HepG2 (cell line): ENCODE data around the gene IGLL1. TPM values are rescaled to one million over a fixed set of nuclear protein-coding genes. Genes with fewer than 3 reads are reported as not detected.

Experiments used
- ATAC-seq: fragments of 200-7000 bp; cut with Tn5 transposase; 3 replicates; pipeline ENCODE4 v1.9.1; 2020; ENCODE audit warnings: mild to moderate bottlenecking, moderate library complexity
- BruUV-seq: library from RNA; stranded (reverse); fragments of 400-500 nt; replicated peaks from 2 replicates; lab custom pipeline; 2021; lab: Mats Ljungman, UMichigan
- CTCF ChIA-PET: fragments of 300-600 bp; formaldehyde crosslinking; extraction: SDS; loops from one replicate; lab custom pipeline; 2021; ENCODE audit warnings: low total read pairs, inconsistent platforms, low intra/inter-chr PET ratio; lab: Yijun Ruan, JAX
- POLR2A ChIA-PET: fragments of 350-600 bp; sonication (Branson Sonifier 250); formaldehyde crosslinking; loops from one replicate; lab custom pipeline; 2020; ENCODE audit warnings: antibody characterized with exemption, inconsistent platforms; lab: Yijun Ruan, JAX
- DNase-seq: peaks from one replicate; pipeline ENCODE4 v3.0.0-alpha.2; 2015; ENCODE audit warnings: low spot score
- FAIRE-seq: peaks from 3 replicates; lab custom pipeline; 2011; peaks lifted over from hg19 to GRCh38; lab: Jason Lieb, UNC
- H2AFZ ChIP-seq: one replicate; pipeline ENCODE4 v1.6.1; 2011; ENCODE audit warnings: low read length, inconsistent platforms
- H3K27ac ChIP-seq: fragments of 300-600 bp; 3 replicates; pipeline ENCODE4 v1.8.0; 2011; ENCODE audit warnings: mixed run types, mild to moderate bottlenecking, mixed read lengths, low read length, inconsistent platforms; ENCODE audit not compliant: insufficient read depth; ENCODE audit errors: extremely low read length
- H3K27me3 ChIP-seq, 2 experiments: fragments of 200-600 bp in 1 of 2; 2 replicates in 1 of 2; 3 replicates in 1 of 2; pipeline versions ENCODE4 v1.6.0 to v1.8.0; 2011; ENCODE audit warnings: low read length in 2 of 2, mild to moderate bottlenecking in 2 of 2, moderate library complexity in 2 of 2, inconsistent platforms in 1 of 2; ENCODE audit not compliant: insufficient read depth in 2 of 2, control insufficient read depth in 1 of 2
- H3K36me3 ChIP-seq, 2 experiments: fragments of 200-600 bp in 1 of 2; replicated peaks in 1 of 2; 2 replicates in 1 of 2; 3 replicates in 1 of 2; pipeline versions ENCODE4 v1.5.1 to v1.8.0; 2011; ENCODE audit warnings: low read length in 2 of 2, inconsistent platforms in 1 of 2; ENCODE audit not compliant: insufficient read depth in 2 of 2, control insufficient read depth in 1 of 2
- H3K4me1 ChIP-seq: 2 replicates; pipeline ENCODE4 v1.5.1; 2012; ENCODE audit warnings: low read length, inconsistent platforms; ENCODE audit not compliant: insufficient read depth
- H3K4me2 ChIP-seq: 2 replicates; pipeline ENCODE4 v1.6.0; 2011; ENCODE audit warnings: low read depth, low read length, inconsistent platforms
- H3K4me3 ChIP-seq, 3 experiments: fragments of 200-600 bp in 1 of 3; sonication (generic), shearing (Covaris generic) in 1 of 3; replicated peaks in 1 of 3; 2 replicates each; pipeline ENCODE4 v1.5.1; 2011 to 2016; ENCODE audit warnings: low read length in 3 of 3, inconsistent platforms in 2 of 3, low read depth in 2 of 3, mild to moderate bottlenecking in 2 of 3, control low read depth in 1 of 3, mixed read lengths in 1 of 3; ENCODE audit not compliant: insufficient read depth in 1 of 3
- H3K79me2 ChIP-seq: one replicate; pipeline ENCODE4 v1.6.1; 2011; ENCODE audit warnings: low read length, inconsistent platforms; ENCODE audit not compliant: insufficient read depth
- H3K9ac ChIP-seq: 2 replicates; pipeline ENCODE4 v1.6.0; 2011; ENCODE audit warnings: mild to moderate bottlenecking, low read depth, low read length, inconsistent platforms; ENCODE audit not compliant: insufficient read depth
- H3K9me3 ChIP-seq: 2 replicates; pipeline ENCODE4 v1.5.1; 2012; ENCODE audit warnings: mild to moderate bottlenecking, low read length
- H4K20me1 ChIP-seq: 2 replicates; pipeline ENCODE4 v1.6.0; 2011; ENCODE audit warnings: inconsistent platforms, mild to moderate bottlenecking, low read length, moderate library complexity; ENCODE audit not compliant: insufficient read depth
- JARID2 ChIP-seq: sonication (generic); formaldehyde crosslinking; IDR thresholded peaks from 2 replicates; pipeline ENCODE4 v1.8.1; 2023; ENCODE audit warnings: missing genetic modification reagents, inconsistent platforms; ENCODE audit not compliant: insufficient replicate concordance
- NFYC ChIP-seq: IDR thresholded peaks from 2 replicates; pipeline ENCODE4 v1.6.1; 2016; ENCODE audit warnings: missing genetic modification reagents, missing compliant biosample characterization
- PLRG1 ChIP-seq: fragments of 450-650 bp; conservative IDR thresholded peaks from 2 replicates; pipeline ENCODE4 v1.6.1; 2016
- POLR2G ChIP-seq: fragments of 200-400 bp; formaldehyde crosslinking; IDR thresholded peaks from 2 replicates; pipeline ENCODE4 v1.6.1; 2018; ENCODE audit warnings: mild to moderate bottlenecking, low read depth, low read length, moderate library complexity
- ZIK1 ChIP-seq: sonication (generic); formaldehyde crosslinking; IDR thresholded peaks from 2 replicates; pipeline ENCODE4 v1.5.0; 2020; ENCODE audit warnings: mild to moderate bottlenecking, low read depth, missing genetic modification reagents, borderline replicate concordance
- ZNF224 ChIP-seq: sonication (generic); formaldehyde crosslinking; IDR thresholded peaks from 2 replicates; pipeline ENCODE4 v1.5.0; 2020; ENCODE audit warnings: mild to moderate bottlenecking, missing genetic modification reagents
- ZNF891 ChIP-seq: sonication (generic); formaldehyde crosslinking; IDR thresholded peaks from 2 replicates; pipeline ENCODE4 v1.5.0; 2020; ENCODE audit warnings: mild to moderate bottlenecking, missing genetic modification reagents
- WGBS: methylation state at CpG from one replicate; pipeline ENCODE4 v1.1.6; 2017; ENCODE audit warnings: low lambda C conversion rate; 5-methylcytosine and 5-hydroxymethylcytosine counted together
- in situ Hi-C: cut with HindIII; loops from 2 replicates; pipeline ENCODE4 v1.10.0; 2017; ENCODE audit warnings: low pct_unique_long_range_greater_than_20kb; ENCODE audit not compliant: extremely low pct_ligation_motif_present
- intact Hi-C: fragments of 100-400 bp; cut with micrococcal nuclease; formaldehyde crosslinking; loops from one replicate; pipeline ENCODE4 v1.10.0; 2022; ENCODE audit not compliant: unreplicated experiment
- polyA plus RNA-seq, 8 experiments: library from polyadenylated mRNA; depleted of rRNA in 3 of 8; stranded (reverse) in 7 of 8; unstranded in 1 of 8; fragments of >200 nt; fragmentation: Illumina TruSeq in 4 of 8; extraction: Trizol in 4 of 8; gene quantifications; 2 replicates each; pipeline versions ENCODE4 v1.2.1 to v1.2.3, GENCODE V29; 2011 to 2016; ENCODE audit warnings: low read depth in 4 of 8, missing spikeins in 1 of 8, mixed read lengths in 1 of 8; ENCODE audit not compliant: insufficient read depth in 1 of 8
- total RNA-seq, 5 experiments: library from RNA; depleted of rRNA; stranded (reverse); fragments of >200 nt; fragmentation: Illumina TruSeq; extraction: Trizol; gene quantifications; 2 replicates each; pipeline ENCODE4 v1.2.3, GENCODE V29; 2016; ENCODE audit warnings: low read depth in 1 of 5
- TF ChIP-seq, protein P1 (sequence below): sonication (generic); formaldehyde crosslinking; IDR thresholded peaks from 2 replicates; pipeline ENCODE4 v1.4.0; 2020; ENCODE audit warnings: mild to moderate bottlenecking, missing genetic modification reagents
- TF ChIP-seq, protein P2 (sequence below): sonication (generic); formaldehyde crosslinking; IDR thresholded peaks from 2 replicates; pipeline ENCODE4 v1.8.1; 2023; ENCODE audit warnings: missing genetic modification reagents, mild to moderate bottlenecking, borderline replicate concordance
- TF ChIP-seq, protein P3 (sequence below): sonication (generic); formaldehyde crosslinking; IDR thresholded peaks from 2 replicates; pipeline ENCODE4 v1.4.0; 2020; ENCODE audit warnings: missing genetic modification reagents
- TF ChIP-seq, protein P4 (sequence below): sonication (generic); formaldehyde crosslinking; IDR thresholded peaks from 2 replicates; pipeline ENCODE4 v1.5.0; 2020; ENCODE audit warnings: missing genetic modification reagents, mild to moderate bottlenecking, borderline replicate concordance

The IGLL1 gene
- total and polyA plus RNA-seq, 2 of the 13 experiments (the other 11 are each of a cell fraction or from before 2014, with no cell fraction given), result not detected

DNA sequence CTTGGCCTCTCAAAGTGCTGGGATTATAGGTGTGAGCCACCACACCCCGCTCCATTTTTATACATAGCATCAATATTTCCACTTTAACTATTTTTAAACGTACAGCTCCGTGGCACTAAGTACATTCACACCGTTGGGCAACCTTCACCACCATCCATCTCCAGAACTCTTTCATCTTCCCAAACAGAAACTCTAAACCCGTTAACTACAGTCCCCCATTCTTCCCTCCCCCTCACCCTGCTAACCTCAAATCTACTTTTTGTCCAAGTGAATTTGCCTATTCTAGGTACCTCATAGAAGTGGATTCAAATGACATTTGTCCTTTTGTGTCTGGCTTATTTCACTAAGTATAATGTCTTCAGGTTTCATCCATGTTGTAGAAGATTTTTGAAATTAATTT, 3.4 kb downstream of the IGLL1 start:
- POLR2A ChIA-PET, result no interaction called here
- Histone ChIP-seq H3K9me3 (no peaks in the 10 kb centered on the region), H3K27me3 (peaks cover 5 to 18% of the 10 kb centered on the region in 2 experiments; a peak in 3 of 5 replicates), H4K20me1 (no peaks in the 10 kb centered on the region), H3K27ac (no peak overlapping the region), H2AFZ (no peak overlapping the region), H3K4me2 (no peak overlapping the region), H3K9ac (no peak overlapping the region), H3K36me3 (no peaks in the 10 kb centered on the region), H3K4me3 (no peak overlapping the region), H3K4me1 (no peaks in the 10 kb centered on the region), H3K79me2 (no peaks in the 10 kb centered on the region)
- FAIRE-seq (no peak), ATAC-seq (no peak), DNase-seq (no peak)
- BruUV-seq, result no TSS peak
- no peak for TF ChIP-seq ZNF224
- no peak for TF ChIP-seq NFYC (CRISPR knock-in tag)
- TF ChIP-seq, protein P1, sequence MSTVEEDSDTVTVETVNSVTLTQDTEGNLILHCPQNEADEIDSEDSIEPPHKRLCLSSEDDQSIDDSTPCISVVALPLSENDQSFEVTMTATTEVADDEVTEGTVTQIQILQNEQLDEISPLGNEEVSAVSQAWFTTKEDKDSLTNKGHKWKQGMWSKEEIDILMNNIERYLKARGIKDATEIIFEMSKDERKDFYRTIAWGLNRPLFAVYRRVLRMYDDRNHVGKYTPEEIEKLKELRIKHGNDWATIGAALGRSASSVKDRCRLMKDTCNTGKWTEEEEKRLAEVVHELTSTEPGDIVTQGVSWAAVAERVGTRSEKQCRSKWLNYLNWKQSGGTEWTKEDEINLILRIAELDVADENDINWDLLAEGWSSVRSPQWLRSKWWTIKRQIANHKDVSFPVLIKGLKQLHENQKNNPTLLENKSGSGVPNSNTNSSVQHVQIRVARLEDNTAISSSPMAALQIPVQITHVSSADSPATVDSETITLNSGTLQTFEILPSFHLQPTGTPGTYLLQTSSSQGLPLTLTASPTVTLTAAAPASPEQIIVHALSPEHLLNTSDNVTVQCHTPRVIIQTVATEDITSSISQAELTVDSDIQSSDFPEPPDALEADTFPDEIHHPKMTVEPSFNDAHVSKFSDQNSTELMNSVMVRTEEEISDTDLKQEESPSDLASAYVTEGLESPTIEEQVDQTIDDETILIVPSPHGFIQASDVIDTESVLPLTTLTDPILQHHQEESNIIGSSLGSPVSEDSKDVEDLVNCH (CRISPR knock-in tag), result no peak
- WGBS, result 5% methylated on average over 5 of the region's 5 CpGs
- in situ Hi-C loops (loop anchor here (25.0 kb wide), 1 partner anchor 89 kb away; no protein-coding TSS in a partner anchor), intact Hi-C loops (no loop called here)
- CTCF ChIA-PET, result no interaction called here

DNA sequence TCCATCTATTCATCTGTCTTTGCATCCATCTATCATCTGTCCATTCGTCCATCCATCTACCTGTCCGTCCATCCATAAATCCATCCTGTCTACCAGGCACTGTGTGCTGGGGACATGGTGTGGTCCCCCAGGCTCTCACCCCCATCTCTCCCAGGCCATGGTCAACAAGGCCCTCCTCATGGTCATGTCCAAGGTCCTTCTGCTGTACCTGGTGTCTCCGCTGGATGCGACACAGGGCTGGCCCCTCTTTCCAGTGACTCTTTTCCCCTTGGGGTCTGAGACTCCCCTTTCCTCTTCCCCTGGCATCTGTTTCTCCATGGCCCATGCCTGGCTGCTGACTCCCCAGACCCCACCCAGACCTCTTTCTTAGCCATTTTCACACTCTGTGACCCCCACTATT, 4.5 kb downstream of the IGLL1 start:
- no peak for ATAC-seq

More for the DNA sequence above, 4.5 kb downstream of the IGLL1 start:
- Histone ChIP-seq H3K9ac (no peak overlapping the region), H3K9me3 (no peaks in the 10 kb centered on the region), H3K36me3 (no peaks in the 10 kb centered on the region), H3K4me2 (no peak overlapping the region), H3K27me3 (peaks cover 5 to 15% of the 10 kb centered on the region in 2 experiments; a peak in 3 of 5 replicates), H3K4me3 (no peak overlapping the region), H2AFZ (no peak overlapping the region), H4K20me1 (no peaks in the 10 kb centered on the region), H3K27ac (no peak overlapping the region), H3K79me2 (no peaks in the 10 kb centered on the region), H3K4me1 (no peaks in the 10 kb centered on the region)
- BruUV-seq, result no TSS peak
- FAIRE-seq (no peak), DNase-seq (no peak)
- CTCF ChIA-PET, result no interaction called here
- WGBS, result 44% methylated on average over 4 of the region's 4 CpGs
- in situ Hi-C loops (loop anchor here (25.0 kb wide), 1 partner anchor 88 kb away; no protein-coding TSS in a partner anchor), intact Hi-C loops (no loop called here)
- POLR2A ChIA-PET, result no interaction called here
- TF ChIP-seq, protein P2, sequence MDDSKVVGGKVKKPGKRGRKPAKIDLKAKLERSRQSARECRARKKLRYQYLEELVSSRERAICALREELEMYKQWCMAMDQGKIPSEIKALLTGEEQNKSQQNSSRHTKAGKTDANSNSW (CRISPR knock-in tag), result no peak
- TF ChIP-seq, protein P3, sequence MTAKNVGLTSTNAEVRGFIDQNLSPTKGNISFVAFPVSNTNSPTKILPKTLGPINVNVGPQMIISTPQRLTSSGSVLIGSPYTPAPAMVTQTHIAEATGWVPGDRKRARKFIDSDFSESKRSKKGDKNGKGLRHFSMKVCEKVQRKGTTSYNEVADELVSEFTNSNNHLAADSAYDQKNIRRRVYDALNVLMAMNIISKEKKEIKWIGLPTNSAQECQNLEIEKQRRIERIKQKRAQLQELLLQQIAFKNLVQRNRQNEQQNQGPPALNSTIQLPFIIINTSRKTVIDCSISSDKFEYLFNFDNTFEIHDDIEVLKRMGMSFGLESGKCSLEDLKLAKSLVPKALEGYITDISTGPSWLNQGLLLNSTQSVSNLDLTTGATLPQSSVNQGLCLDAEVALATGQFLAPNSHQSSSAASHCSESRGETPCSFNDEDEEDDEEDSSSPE, result no peak
- TF ChIP-seq ZNF891 (CRISPR knock-in tag) (no peak), JARID2 (CRISPR knock-in tag) (no peak), ZIK1 (no peak), POLR2G (no peak), PLRG1 (no peak)
- TF ChIP-seq, protein P4, sequence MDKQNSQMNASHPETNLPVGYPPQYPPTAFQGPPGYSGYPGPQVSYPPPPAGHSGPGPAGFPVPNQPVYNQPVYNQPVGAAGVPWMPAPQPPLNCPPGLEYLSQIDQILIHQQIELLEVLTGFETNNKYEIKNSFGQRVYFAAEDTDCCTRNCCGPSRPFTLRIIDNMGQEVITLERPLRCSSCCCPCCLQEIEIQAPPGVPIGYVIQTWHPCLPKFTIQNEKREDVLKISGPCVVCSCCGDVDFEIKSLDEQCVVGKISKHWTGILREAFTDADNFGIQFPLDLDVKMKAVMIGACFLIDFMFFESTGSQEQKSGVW, result no peak
